PC-9 (cell line): Measurements from ENCODE around the gene TSPYL6. TPM values are rescaled to one million over a fixed set of nuclear protein-coding genes. Genes with fewer than 3 reads are reported as not detected.
"Not testable (repeated sequence)": the region's sequence is repeated elsewhere in the genome, so short reads cannot be mapped to it uniquely, and the experiment has no call there.

ENCODE experiments used
- BruUV-seq: library from RNA; stranded (reverse); fragments of 400-500 nt; replicated peaks from 2 replicates; lab custom pipeline; 2021; lab: Mats Ljungman, UMichigan
- CTCF ChIA-PET: fragments of 300-600 bp; sonication (Branson Sonifier 250); formaldehyde crosslinking; loops from one replicate; lab custom pipeline; 2022; ENCODE audit warnings: antibody characterized with exemption; lab: Charles Lee
- POLR2A ChIA-PET: fragments of 300-600 bp; sonication (Branson Sonifier 250); formaldehyde crosslinking; loops from one replicate; lab custom pipeline; 2022; ENCODE audit warnings: antibody characterized with exemption; ENCODE audit not compliant: unreplicated experiment; lab: Charles Lee
- DNase-seq, 2 experiments: peaks; one replicate each; pipeline versions ENCODE4 v3.0.0 to v3.0.0-alpha.2; 2015 to 2022; ENCODE audit warnings: mixed read lengths in 1 of 2
- H2AFZ ChIP-seq: fragments of 200-600 bp; sonication (generic); 2 replicates; pipeline ENCODE4 v1.8.1; 2017; ENCODE audit warnings: antibody characterized with exemption
- H3F3A ChIP-seq: fragments of 200-600 bp; sonication (generic); 2 replicates; pipeline ENCODE4 v1.8.1; 2017; ENCODE audit warnings: antibody characterized with exemption, mild to moderate bottlenecking, low read depth; ENCODE audit not compliant: insufficient read depth
- H3K27ac ChIP-seq: fragments of 200-600 bp; sonication (generic); 2 replicates; pipeline ENCODE4 v1.6.1; 2016; ENCODE audit warnings: mixed run types
- H3K27me3 ChIP-seq: fragments of 200-600 bp; sonication (generic); 2 replicates; pipeline ENCODE4 v1.6.1; 2016; ENCODE audit warnings: low read depth, mixed run types; ENCODE audit not compliant: insufficient read depth
- H3K36me3 ChIP-seq: fragments of 200-600 bp; sonication (generic); 2 replicates; pipeline ENCODE4 v1.6.1; 2016; ENCODE audit warnings: low read depth, mixed run types
- H3K4me1 ChIP-seq: fragments of 200-600 bp; sonication (generic); replicated peaks from 2 replicates; pipeline ENCODE4 v1.6.1; 2016; ENCODE audit warnings: mixed run types; ENCODE audit not compliant: insufficient read depth
- H3K4me2 ChIP-seq: fragments of 200-600 bp; sonication (generic); 2 replicates; pipeline ENCODE4 v1.6.1; 2017; ENCODE audit warnings: mixed run types
- H3K4me3 ChIP-seq: fragments of 200-600 bp; sonication (generic); 2 replicates; pipeline ENCODE4 v1.6.1; 2016; ENCODE audit warnings: mixed run types
- H3K79me2 ChIP-seq: fragments of 200-600 bp; sonication (generic); 2 replicates; pipeline ENCODE4 v1.6.1; 2017; ENCODE audit warnings: low read depth, mixed run types
- H3K9me2 ChIP-seq: fragments of 200-600 bp; sonication (generic); 2 replicates; pipeline ENCODE4 v1.8.1; 2017; ENCODE audit warnings: mild to moderate bottlenecking; ENCODE audit not compliant: insufficient read depth
- H3K9me3 ChIP-seq: fragments of 200-600 bp; sonication (generic); 2 replicates; pipeline ENCODE4 v1.8.1; 2016; ENCODE audit warnings: low read depth; ENCODE audit not compliant: insufficient read depth
- H4K20me1 ChIP-seq: fragments of 200-600 bp; sonication (generic); 2 replicates; pipeline ENCODE4 v1.8.1; 2017; ENCODE audit not compliant: insufficient read depth
- EZH2 ChIP-seq: fragments of 200-600 bp; sonication (generic); IDR thresholded peaks from 2 replicates; pipeline ENCODE4 v1.8.0; 2017; ENCODE audit warnings: antibody characterized with exemption, low read depth
- intact Hi-C: fragments of 100-400 bp; cut with micrococcal nuclease; formaldehyde crosslinking; loops from one replicate; pipeline ENCODE4 v1.10.0; 2022; ENCODE audit not compliant: unreplicated experiment
- total RNA-seq: library from RNA; stranded (reverse); gene quantifications from 2 replicates; pipeline ENCODE4 v1.2.3, GENCODE V29; 2021
- TF ChIP-seq, protein P1 (sequence below): fragments of 200-600 bp; sonication (generic); conservative IDR thresholded peaks from 2 replicates; pipeline ENCODE4 v1.6.1; 2017; ENCODE audit warnings: mixed run types, antibody characterized with exemption, mild to moderate bottlenecking, moderate library complexity

Gene TSPYL6
- total RNA-seq, 1 experiment from 2014 or later: not detected

DNA sequence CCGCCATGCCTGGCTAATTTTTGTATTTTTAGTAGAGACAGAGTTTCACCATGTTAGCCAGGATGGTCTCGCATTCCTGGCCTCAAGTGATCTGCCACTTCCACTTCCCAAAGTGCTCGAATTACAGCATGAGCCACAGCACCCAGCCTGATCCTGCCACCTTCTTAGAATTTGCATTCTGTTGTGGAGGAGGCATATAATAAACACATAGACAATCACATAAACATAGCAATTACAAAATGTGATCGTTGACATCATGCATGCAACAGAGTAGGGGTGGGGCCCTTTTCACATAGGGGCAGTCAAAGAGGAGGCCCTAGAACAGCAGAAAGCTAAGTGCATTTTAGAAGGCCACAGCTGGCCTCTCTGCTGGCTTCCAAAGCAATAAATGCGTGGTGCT, 39.9 kb upstream of the TSPYL6 start:
- H3K4me2 ChIP-seq: no peak overlapping the region
- CTCF ChIA-PET: no interaction called here
- no peak for DNase-seq
- no peaks in the 10 kb centered on the region for H3K79me2 ChIP-seq
- no peak overlapping the region for H2AFZ ChIP-seq
- H3F3A ChIP-seq: no peaks in the 10 kb centered on the region
- intact Hi-C loops: no loop called here
- no peaks in the 10 kb centered on the region for H4K20me1 ChIP-seq
- TF ChIP-seq EZH2: no peak
- TF ChIP-seq, protein P1, sequence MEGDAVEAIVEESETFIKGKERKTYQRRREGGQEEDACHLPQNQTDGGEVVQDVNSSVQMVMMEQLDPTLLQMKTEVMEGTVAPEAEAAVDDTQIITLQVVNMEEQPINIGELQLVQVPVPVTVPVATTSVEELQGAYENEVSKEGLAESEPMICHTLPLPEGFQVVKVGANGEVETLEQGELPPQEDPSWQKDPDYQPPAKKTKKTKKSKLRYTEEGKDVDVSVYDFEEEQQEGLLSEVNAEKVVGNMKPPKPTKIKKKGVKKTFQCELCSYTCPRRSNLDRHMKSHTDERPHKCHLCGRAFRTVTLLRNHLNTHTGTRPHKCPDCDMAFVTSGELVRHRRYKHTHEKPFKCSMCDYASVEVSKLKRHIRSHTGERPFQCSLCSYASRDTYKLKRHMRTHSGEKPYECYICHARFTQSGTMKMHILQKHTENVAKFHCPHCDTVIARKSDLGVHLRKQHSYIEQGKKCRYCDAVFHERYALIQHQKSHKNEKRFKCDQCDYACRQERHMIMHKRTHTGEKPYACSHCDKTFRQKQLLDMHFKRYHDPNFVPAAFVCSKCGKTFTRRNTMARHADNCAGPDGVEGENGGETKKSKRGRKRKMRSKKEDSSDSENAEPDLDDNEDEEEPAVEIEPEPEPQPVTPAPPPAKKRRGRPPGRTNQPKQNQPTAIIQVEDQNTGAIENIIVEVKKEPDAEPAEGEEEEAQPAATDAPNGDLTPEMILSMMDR: no peak
- POLR2A ChIA-PET: no interaction called here
- BruUV-seq: no TSS peak
- H3K27me3 ChIP-seq: no peaks in the 10 kb centered on the region
- H3K4me1 ChIP-seq: no peaks in the 10 kb centered on the region; the same call in 1 of the 2 replicates
- no peak overlapping the region for H3K4me3 ChIP-seq
- H3K9me3 ChIP-seq: no peaks in the 10 kb centered on the region
- H3K27ac ChIP-seq: no peak overlapping the region
- H3K36me3 ChIP-seq: no peaks in the 10 kb centered on the region
- H3K9me2 ChIP-seq: no peaks in the 10 kb centered on the region

GRCh38 chr2:54294665-54295064, 38.6 kb upstream of the TSPYL6 start:
- H3K4me2 ChIP-seq, H3K9me2 ChIP-seq, H3K27me3 ChIP-seq, H4K20me1 ChIP-seq, DNase-seq, H3K9me3 ChIP-seq, H3K79me2 ChIP-seq, H3F3A ChIP-seq, H3K36me3 ChIP-seq, H2AFZ ChIP-seq, H3K4me1 ChIP-seq, POLR2A ChIA-PET, intact Hi-C loops, H3K27ac ChIP-seq, BruUV-seq, H3K4me3 ChIP-seq: not testable (repeated sequence)
- CTCF ChIA-PET: interaction anchor here (0.7 kb wide), 1 partner anchor 208 kb away, joined by 3 read pairs; no protein-coding TSS in a partner anchor

- no peaks in the 10 kb centered on the region for H3K27me3 ChIP-seq
- H2AFZ ChIP-seq: no peak overlapping the region
- ChIA-PET POLR2A (no interaction called here), CTCF (no interaction called here)
- no peaks in the 10 kb centered on the region for H3K9me3 ChIP-seq
- H3K9me2 ChIP-seq: no peaks in the 10 kb centered on the region; the same call in 1 of the 2 replicates
- TF ChIP-seq, protein P1: no peak
- no peaks in the 10 kb centered on the region; the same call in 1 of the 2 replicates for H3K4me1 ChIP-seq
- H3K27ac ChIP-seq: no peak overlapping the region
- no TSS peak for BruUV-seq
- no peak overlapping the region for H3K4me2 ChIP-seq
- no peaks in the 10 kb centered on the region for H3K36me3 ChIP-seq
- DNase-seq: peak in 1 of 2 experiments; percentile 33
- no peak overlapping the region for H3K4me3 ChIP-seq
- intact Hi-C loops: no loop called here
- no peaks in the 10 kb centered on the region for H3K79me2 ChIP-seq
- H3F3A ChIP-seq: no peaks in the 10 kb centered on the region
- H4K20me1 ChIP-seq: no peaks in the 10 kb centered on the region
These were observed 34.5 kb upstream of the TSPYL6 start for GRCh38 chr2:54290356-54291025.

DNA sequence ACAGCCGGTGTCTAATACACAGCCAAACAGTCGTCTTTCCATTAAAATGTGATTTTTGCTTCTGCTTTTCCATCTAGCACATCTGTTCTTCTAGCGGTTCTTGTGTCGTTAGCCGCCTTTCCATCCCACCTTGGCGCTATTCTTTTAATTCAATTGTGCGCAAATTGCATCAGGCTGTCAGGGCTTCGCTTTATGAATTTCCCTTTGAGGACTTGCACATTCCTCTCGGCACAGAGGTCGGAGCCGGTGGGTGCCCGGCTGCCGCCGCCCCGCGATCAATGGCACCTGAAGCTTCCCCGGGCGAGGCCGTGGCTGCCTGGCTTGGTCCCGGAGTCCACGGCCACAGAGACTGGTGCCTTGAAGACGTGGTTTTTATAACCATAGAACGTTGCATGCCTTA, 33.9 kb upstream of the TSPYL6 start:
- CTCF ChIA-PET: no interaction called here
- no peak overlapping the region for H3K4me2 ChIP-seq
- no peaks in the 10 kb centered on the region for H4K20me1 ChIP-seq
- H3K79me2 ChIP-seq: no peaks in the 10 kb centered on the region
- no peaks in the 10 kb centered on the region; the same call in 1 of the 2 replicates for H3K9me2 ChIP-seq
- intact Hi-C loops: no loop called here
- no peak overlapping the region for H3K27ac ChIP-seq
- no peaks in the 10 kb centered on the region for H3K9me3 ChIP-seq
- DNase-seq: peak in 1 of 2 experiments; percentile 27
- TF ChIP-seq EZH2: no peak
- TF ChIP-seq, protein P1: no peak
- H3F3A ChIP-seq: no peaks in the 10 kb centered on the region
- no peaks in the 10 kb centered on the region for H3K27me3 ChIP-seq
- no TSS peak for BruUV-seq
- H3K4me3 ChIP-seq: no peak overlapping the region
- no peak overlapping the region for H2AFZ ChIP-seq
- no peaks in the 10 kb centered on the region for H3K36me3 ChIP-seq
- POLR2A ChIA-PET: no interaction called here
- no peaks in the 10 kb centered on the region; the same call in 1 of the 2 replicates for H3K4me1 ChIP-seq
